ENCODE measurements around the gene C19orf25. TPM values are rescaled to one million over a fixed set of nuclear protein-coding genes. Genes with fewer than 3 reads are reported as not detected.
A peak's percentile ranks its signal among the peaks of the same experiment; 100 is the strongest.

Gene C19orf25
- total RNA-seq, 1 experiment from 2014 or later: 56.0 TPM

DNA sequence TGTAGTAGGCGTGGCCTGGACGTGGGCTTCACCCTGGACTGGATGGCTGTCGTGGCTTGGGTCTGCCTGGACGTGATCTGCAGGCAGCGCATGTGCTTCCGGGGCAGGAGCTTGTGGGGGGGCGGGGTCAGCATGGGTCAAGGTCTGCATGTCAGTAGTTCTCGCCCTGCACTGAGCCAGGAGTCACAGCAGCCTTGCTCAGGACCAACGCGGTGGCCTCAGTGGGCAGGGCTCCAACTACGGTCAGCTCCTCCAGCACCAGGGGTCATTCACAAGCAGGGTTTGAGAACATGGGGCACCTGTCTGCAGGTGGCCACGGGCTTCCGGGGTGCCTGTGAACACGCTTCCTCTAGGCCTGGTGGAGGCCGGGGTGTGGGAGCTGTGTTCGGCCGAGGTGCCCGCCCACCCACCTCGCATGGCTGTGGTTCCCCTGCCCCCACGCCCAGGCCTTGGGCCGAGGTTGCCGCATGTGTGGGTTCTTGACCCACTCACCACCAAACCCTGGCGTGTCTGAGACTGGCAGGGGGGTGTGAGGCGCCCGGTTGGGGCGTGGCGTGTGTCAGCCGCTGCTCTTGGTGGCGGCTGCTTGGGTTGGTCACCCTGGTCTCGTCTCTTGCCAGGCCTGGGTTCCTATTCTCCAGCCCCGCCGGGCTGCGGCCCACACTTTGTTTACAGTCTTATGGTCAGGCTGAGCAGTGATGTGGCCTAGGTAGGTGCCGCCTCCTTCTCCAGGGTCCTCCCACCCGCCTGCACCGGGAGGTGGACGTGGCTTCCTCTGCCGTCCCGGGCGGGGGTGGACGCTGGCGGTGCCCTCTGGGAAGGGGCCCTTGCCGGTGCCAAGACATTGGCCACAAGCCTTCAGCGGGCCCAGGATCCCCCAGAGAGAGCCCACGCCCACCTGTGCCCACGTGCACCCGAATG, 45.6 kb downstream of the C19orf25 start:
- DNase-seq (ENCODE audit: low spot score): no peak

GRCh38 chr19:1432507-1432887, 46.5 kb downstream of the C19orf25 start:
- no peak for DNase-seq (ENCODE audit: low spot score)

GRCh38 chr19:1431759-1432506, 47.1 kb downstream of the C19orf25 start:
- DNase-seq (ENCODE audit: low spot score): no peak

GRCh38 chr19:1430246-1430645, 48.8 kb downstream of the C19orf25 start:
- no peak for DNase-seq (ENCODE audit: low spot score)

- peak; percentile 66 for DNase-seq (ENCODE audit: low spot score)
These were observed 49.3 kb downstream of the C19orf25 start for GRCh38 chr19:1429750-1430149.

GRCh38 chr19:1428738-1429391, 50.1 kb downstream of the C19orf25 start:
- no peak for DNase-seq (ENCODE audit: low spot score)

DNA sequence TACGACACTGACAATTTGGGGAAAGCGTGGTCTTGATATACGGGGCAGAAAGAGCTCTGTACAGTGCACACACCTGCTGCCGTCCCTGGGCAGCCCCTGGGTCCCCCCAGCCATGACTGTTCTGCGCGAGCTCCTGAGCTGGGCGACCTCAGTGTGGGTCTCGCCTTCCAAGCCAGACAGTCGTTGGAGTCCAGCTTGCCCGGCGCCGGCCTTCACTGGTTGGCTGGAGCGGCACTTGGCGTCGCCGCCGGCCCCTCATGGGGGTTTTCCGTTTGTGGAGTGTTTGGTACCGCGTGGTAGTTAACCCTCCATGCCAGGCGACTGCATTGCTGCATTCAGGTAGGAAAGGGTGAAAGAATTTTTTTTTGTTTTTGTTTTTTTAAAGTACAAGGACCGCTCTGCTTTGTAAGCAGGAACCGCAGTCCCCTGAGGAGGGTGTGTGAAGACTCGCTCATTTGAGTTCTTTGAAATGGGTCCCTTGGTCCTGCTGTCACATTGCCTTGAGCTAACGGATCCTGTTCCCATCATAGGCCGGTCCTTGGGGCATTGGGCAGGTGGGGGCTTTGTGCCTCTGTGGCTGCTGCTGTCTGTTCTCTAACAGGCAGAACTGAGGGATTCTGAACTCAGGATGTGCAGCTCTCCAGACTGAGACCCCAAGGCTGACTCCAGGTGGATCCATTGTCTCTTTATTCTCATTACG, 51.6 kb downstream of the C19orf25 start:
- DNase-seq (ENCODE audit: low spot score): no peak

GRCh38 chr19:1426736-1427135, 52.3 kb downstream of the C19orf25 start:
- DNase-seq (ENCODE audit: low spot score): no peak

- DNase-seq (ENCODE audit: low spot score): no peak
These were observed 53.1 kb downstream of the C19orf25 start for GRCh38 chr19:1425902-1426301.

DNA sequence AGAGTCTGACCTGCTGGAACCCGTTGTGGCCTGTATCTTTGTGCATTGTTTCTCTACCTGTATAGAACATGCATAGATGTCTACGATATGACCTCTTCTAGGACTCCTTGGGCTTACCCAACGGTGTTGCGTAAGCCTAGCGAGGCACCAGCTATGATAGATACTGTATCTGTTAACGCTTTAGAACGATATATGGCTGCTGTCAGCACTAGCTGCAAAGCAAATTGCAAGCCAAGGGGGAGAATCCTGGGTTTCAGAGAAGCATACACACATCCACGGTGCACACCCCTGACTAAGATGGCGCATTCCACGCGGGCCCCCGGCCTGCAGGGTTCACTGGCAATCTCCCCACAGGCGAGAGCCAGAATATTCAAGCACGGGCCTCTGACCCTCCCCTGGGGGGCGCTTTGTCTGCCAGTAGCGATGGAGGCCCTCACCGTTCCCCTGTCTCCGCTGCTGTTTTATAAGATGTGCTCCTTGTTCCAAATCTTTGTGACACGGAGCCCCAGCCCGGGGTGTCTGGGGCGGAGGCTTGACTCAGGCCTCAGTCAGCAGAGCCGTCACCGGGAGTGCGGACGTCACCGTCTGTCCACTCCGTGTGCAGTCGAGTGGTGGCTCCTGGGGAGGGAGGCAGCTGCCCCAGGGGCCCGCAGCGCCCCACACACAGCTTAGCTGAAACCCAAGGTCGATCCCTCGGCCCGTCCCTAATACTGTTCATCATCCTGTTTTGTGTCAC, 53.7 kb downstream of the C19orf25 start:
- no peak for DNase-seq (ENCODE audit: low spot score)

GRCh38 chr19:1424192-1424955, 54.6 kb downstream of the C19orf25 start:
- no peak for DNase-seq (ENCODE audit: low spot score)

DNA sequence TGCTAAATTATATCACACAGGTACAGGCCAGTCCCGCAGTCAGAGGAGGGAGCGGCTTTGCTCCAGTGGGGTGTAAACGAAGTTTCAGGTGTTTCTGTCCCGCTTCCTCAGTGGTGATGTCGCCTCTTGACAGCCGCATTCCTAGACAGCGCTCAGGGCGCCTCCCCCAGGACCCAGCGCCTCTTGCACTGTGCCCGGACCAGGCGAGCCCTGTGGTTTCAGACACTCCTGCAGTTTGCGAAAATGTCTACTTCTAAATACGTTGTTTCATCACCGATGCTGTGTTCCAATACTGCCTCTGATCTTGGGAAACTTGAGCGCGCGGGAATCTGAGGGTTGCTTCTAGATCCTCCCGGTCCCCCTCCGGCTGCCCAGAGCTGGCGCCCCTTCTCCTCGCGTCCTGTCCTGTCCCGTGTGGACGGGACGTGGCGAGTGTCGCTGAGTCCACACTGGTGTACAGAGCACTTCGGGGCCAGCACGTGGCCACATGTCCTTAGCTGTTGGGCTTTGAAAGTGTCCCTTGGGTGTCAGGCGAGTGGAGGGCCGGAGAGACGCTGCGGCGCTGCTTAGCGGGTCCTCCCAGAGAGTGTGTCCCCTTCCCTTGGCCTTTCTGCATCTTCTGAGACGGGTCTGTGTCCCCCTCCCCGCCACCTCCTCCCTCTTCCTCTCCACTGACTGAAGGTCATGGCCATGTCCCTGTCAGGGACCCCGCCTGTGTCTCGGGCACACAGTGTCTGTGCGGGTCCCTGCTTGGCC, 55.4 kb downstream of the C19orf25 start:
- no peak for DNase-seq (ENCODE audit: low spot score)

Other genes starting within 250 kb of the C19orf25 start
- 2.4 and 3.9 TPM in 2 replicates for gene CBARP, start 241.2 kb downstream of the C19orf25 start, total RNA-seq (2014; rRNA removed; shearing (Covaris generic))
- gene ATP5F1D, start 237.5 kb downstream of the C19orf25 start, total RNA-seq (2014; rRNA removed; shearing (Covaris generic)): 142 and 159 TPM in 2 replicates
- 32.5 and 38.6 TPM in 2 replicates for gene MIDN, start 230.6 kb downstream of the C19orf25 start, total RNA-seq (2014; rRNA removed; shearing (Covaris generic))
- 72.3 and 72.7 TPM in 2 replicates for gene CIRBP, start 209.9 kb downstream of the C19orf25 start, total RNA-seq (2014; rRNA removed; shearing (Covaris generic))
- 156 and 183 TPM in 2 replicates for gene FAM174C, start 203.7 kb downstream of the C19orf25 start, total RNA-seq (2014; rRNA removed; shearing (Covaris generic))
- gene EFNA2, start 193.3 kb downstream of the C19orf25 start, total RNA-seq (2014; rRNA removed; shearing (Covaris generic)): 43.6 and 48.5 TPM in 2 replicates
- 133 and 170 TPM in 2 replicates for gene NDUFS7, start 95.3 kb downstream of the C19orf25 start, total RNA-seq (2014; rRNA removed; shearing (Covaris generic))
- gene GAMT, start 77.7 kb downstream of the C19orf25 start, total RNA-seq (2014; rRNA removed; shearing (Covaris generic)): 0.26 and 0.97 TPM in 2 replicates
- gene DAZAP1, start 71.6 kb downstream of the C19orf25 start, total RNA-seq (2014; rRNA removed; shearing (Covaris generic)): 223 and 234 TPM in 2 replicates
- gene RPS15, start 40.8 kb downstream of the C19orf25 start, total RNA-seq (2014; rRNA removed; shearing (Covaris generic)): 2,135 and 2,483 TPM in 2 replicates
- 0.16 and 0.43 TPM in 2 replicates for gene APC2, start 29.1 kb downstream of the C19orf25 start, total RNA-seq (2014; rRNA removed; shearing (Covaris generic))
- 0.99 and 2.1 TPM in 2 replicates for gene PCSK4, start 11.1 kb upstream of the C19orf25 start, total RNA-seq (2014; rRNA removed; shearing (Covaris generic))
- gene REEP6, start 12.0 kb upstream of the C19orf25 start, total RNA-seq (2014; rRNA removed; shearing (Covaris generic)): 23.1 and 26.6 TPM in 2 replicates
- 1.3 and 3.9 TPM in 2 replicates for gene ADAMTSL5, start 33.8 kb upstream of the C19orf25 start, total RNA-seq (2014; rRNA removed; shearing (Covaris generic))
- not detected in 2 replicates for gene PLK5, start 44.9 kb upstream of the C19orf25 start, total RNA-seq (2014; rRNA removed; shearing (Covaris generic))
- 75.4 and 90.6 TPM in 2 replicates for gene MEX3D, start 89.1 kb upstream of the C19orf25 start, total RNA-seq (2014; rRNA removed; shearing (Covaris generic))
- 202 and 231 TPM in 2 replicates for gene MBD3, start 113.7 kb upstream of the C19orf25 start, total RNA-seq (2014; rRNA removed; shearing (Covaris generic))
- 121 and 155 TPM in 2 replicates for gene UQCR11, start 126.2 kb upstream of the C19orf25 start, total RNA-seq (2014; rRNA removed; shearing (Covaris generic))
- gene TCF3, start 173.4 kb upstream of the C19orf25 start, total RNA-seq (2014; rRNA removed; shearing (Covaris generic)): 241 and 271 TPM in 2 replicates